MM.1S (cell line): ENCODE data around the gene ALKBH7.

Experiments used
- DNase-seq: peaks from one replicate; pipeline ENCODE4 v3.0.0-alpha.2; 2015
- H2AFZ ChIP-seq: fragments of 300-600 bp; sonication (generic); 2 replicates; pipeline ENCODE4 v1.6.0; 2016; ENCODE audit warnings: antibody characterized with exemption, low read length
- H3F3A ChIP-seq: fragments of 300-600 bp; sonication (generic); 2 replicates; pipeline ENCODE4 v1.6.1; 2016; ENCODE audit warnings: mild to moderate bottlenecking, antibody characterized with exemption, low read length, moderate library complexity, mixed read lengths; ENCODE audit not compliant: insufficient read depth
- H3K27ac ChIP-seq: fragments of 300-600 bp; sonication (generic); 2 replicates; pipeline ENCODE4 v1.5.1; 2016; ENCODE audit warnings: mild to moderate bottlenecking, low read length
- H3K27me3 ChIP-seq: fragments of 300-600 bp; sonication (generic); replicated peaks from 2 replicates; pipeline ENCODE4 v1.6.0; 2016; ENCODE audit warnings: low read length; ENCODE audit not compliant: insufficient read depth
- H3K36me3 ChIP-seq: fragments of 300-600 bp; sonication (generic); replicated peaks from 2 replicates; pipeline ENCODE4 v1.6.1; 2016; ENCODE audit warnings: mild to moderate bottlenecking, low read length, mixed read lengths; ENCODE audit not compliant: insufficient read depth
- H3K4me1 ChIP-seq: fragments of 300-600 bp; sonication (generic); 2 replicates; pipeline ENCODE4 v1.6.1; 2016; ENCODE audit warnings: low read length, mixed read lengths
- H3K4me2 ChIP-seq: fragments of 300-600 bp; sonication (generic); 2 replicates; pipeline ENCODE4 v1.6.0; 2016; ENCODE audit warnings: low read depth, low read length
- H3K4me3 ChIP-seq: fragments of 300-600 bp; sonication (generic); 2 replicates; pipeline ENCODE4 v1.5.1; 2016; ENCODE audit warnings: low read length, mixed read lengths
- H3K79me2 ChIP-seq: fragments of 300-600 bp; sonication (generic); 2 replicates; pipeline ENCODE4 v1.6.1; 2016; ENCODE audit warnings: mixed run types, low read length, mixed read lengths
- H3K9ac ChIP-seq: fragments of 300-600 bp; sonication (generic); 2 replicates; pipeline ENCODE4 v1.6.1; 2016; ENCODE audit warnings: low read length, mixed read lengths
- H3K9me2 ChIP-seq: fragments of 300-600 bp; sonication (generic); replicated peaks from 2 replicates; pipeline ENCODE4 v1.6.1; 2016; ENCODE audit warnings: mild to moderate bottlenecking, low read length, mixed read lengths; ENCODE audit not compliant: insufficient read depth
- H3K9me3 ChIP-seq: fragments of 300-600 bp; sonication (generic); replicated peaks from 2 replicates; pipeline ENCODE4 v1.6.1; 2016; ENCODE audit warnings: mild to moderate bottlenecking, low read length, mixed read lengths; ENCODE audit not compliant: insufficient read depth
- H4K20me1 ChIP-seq: fragments of 300-600 bp; sonication (generic); 2 replicates; pipeline ENCODE4 v1.6.1; 2016; ENCODE audit warnings: mild to moderate bottlenecking, low read length, moderate library complexity, mixed read lengths; ENCODE audit not compliant: insufficient read depth
- EZH2 ChIP-seq: fragments of 300-600 bp; sonication (generic); optimal IDR thresholded peaks from 2 replicates; pipeline ENCODE3; 2017; ENCODE audit warnings: low read depth, mild to moderate bottlenecking, antibody characterized with exemption, low read length, mixed read lengths
- EZH2phosphoT487 ChIP-seq: fragments of 300-600 bp; sonication (generic); IDR thresholded peaks from 2 replicates; pipeline ENCODE4 v1.6.1; 2018; ENCODE audit warnings: antibody characterized with exemption, low read length
- TF ChIP-seq, protein P1 (sequence below): fragments of 300-600 bp; sonication (generic); IDR thresholded peaks from 2 replicates; pipeline ENCODE4 v1.5.1; 2016; ENCODE audit warnings: antibody characterized with exemption, low read length, mixed read lengths

ALKBH7 gene

DNA sequence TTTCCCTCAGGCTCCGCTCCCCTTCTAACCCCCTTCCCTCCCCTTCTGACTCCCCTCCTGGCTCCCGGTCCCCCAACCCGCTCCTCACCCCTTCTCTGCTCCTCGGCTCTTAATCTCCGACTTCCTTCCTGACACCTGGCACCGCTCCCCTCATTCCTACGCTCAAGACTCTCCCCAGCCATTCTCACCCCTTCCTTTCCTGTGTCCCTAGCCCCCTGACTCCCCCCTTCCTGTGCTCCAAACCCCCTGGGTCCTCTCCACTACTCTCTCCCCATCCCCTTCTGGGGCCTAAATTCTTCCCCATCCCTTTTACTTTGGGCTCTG, 10.6 kb upstream of the ALKBH7 start:
- H3K27me3 ChIP-seq: peaks cover 23% of the 10 kb centered on the region
- peaks cover 28% of the 10 kb centered on the region for H3K79me2 ChIP-seq
- DNase-seq: no peak
- peak overlapping the region; percentile 45; the same call in 1 of the 2 replicates for H3K27ac ChIP-seq
- no peaks in the 10 kb centered on the region for H3K9me2 ChIP-seq
- H3K4me2 ChIP-seq: peak overlapping the region; percentile 96
- TF ChIP-seq EZH2 (no peak), EZH2phosphoT487 (no peak)
- TF ChIP-seq, protein P1, sequence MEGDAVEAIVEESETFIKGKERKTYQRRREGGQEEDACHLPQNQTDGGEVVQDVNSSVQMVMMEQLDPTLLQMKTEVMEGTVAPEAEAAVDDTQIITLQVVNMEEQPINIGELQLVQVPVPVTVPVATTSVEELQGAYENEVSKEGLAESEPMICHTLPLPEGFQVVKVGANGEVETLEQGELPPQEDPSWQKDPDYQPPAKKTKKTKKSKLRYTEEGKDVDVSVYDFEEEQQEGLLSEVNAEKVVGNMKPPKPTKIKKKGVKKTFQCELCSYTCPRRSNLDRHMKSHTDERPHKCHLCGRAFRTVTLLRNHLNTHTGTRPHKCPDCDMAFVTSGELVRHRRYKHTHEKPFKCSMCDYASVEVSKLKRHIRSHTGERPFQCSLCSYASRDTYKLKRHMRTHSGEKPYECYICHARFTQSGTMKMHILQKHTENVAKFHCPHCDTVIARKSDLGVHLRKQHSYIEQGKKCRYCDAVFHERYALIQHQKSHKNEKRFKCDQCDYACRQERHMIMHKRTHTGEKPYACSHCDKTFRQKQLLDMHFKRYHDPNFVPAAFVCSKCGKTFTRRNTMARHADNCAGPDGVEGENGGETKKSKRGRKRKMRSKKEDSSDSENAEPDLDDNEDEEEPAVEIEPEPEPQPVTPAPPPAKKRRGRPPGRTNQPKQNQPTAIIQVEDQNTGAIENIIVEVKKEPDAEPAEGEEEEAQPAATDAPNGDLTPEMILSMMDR: no peak
- H4K20me1 ChIP-seq: no peaks in the 10 kb centered on the region
- H3F3A ChIP-seq: peaks cover 3% of the 10 kb centered on the region; the same call in 1 of the 2 replicates
- peak overlapping the region; percentile 82 for H3K4me3 ChIP-seq
- no peaks in the 10 kb centered on the region for H3K9me3 ChIP-seq
- H3K4me1 ChIP-seq: no peaks in the 10 kb centered on the region
- peak overlapping the region; percentile 91 for H3K9ac ChIP-seq
- H2AFZ ChIP-seq: peak overlapping the region; percentile 92
- peaks cover 3% of the 10 kb centered on the region for H3K36me3 ChIP-seq

DNA sequence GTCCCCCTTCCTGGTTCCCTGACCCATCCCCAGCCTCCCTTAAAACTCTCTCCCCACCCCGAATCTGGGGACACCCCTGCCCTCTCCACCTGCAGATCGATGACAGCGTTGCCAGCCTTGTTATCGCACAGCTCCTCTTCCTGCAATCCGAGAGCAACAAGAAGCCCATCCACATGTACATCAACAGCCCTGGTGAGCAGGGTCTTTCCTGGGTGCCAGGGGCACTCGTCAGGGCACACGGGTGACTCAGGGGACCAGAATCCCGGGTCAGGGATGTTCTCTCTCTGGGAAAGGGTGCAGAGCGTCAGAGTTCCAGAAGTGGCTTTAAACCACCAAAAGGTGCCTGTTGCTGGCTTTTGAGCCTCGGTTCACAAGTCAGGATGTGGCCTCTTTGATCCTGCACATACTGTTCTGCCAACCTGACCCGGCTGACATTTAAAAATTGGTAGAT, 10.2 kb upstream of the ALKBH7 start:
- Histone ChIP-seq H3K27ac (peak overlapping the region; percentile 45; the same call in 1 of the 2 replicates), H3K4me3 (peak overlapping the region; percentile 82), H3K9me3 (no peaks in the 10 kb centered on the region), H3K9ac (peak overlapping the region; percentile 91), H3F3A (peaks cover 3% of the 10 kb centered on the region; the same call in 1 of the 2 replicates), H3K4me2 (peak overlapping the region; percentile 96), H2AFZ (peak overlapping the region; percentile 92), H3K4me1 (no peaks in the 10 kb centered on the region), H3K36me3 (peaks cover 3% of the 10 kb centered on the region), H3K9me2 (no peaks in the 10 kb centered on the region), H4K20me1 (no peaks in the 10 kb centered on the region), H3K79me2 (peaks cover 28% of the 10 kb centered on the region), H3K27me3 (peaks cover 20% of the 10 kb centered on the region)
- TF ChIP-seq EZH2phosphoT487: no peak
- TF ChIP-seq, protein P1: no peak
- no peak for TF ChIP-seq EZH2
- no peak for DNase-seq

DNA sequence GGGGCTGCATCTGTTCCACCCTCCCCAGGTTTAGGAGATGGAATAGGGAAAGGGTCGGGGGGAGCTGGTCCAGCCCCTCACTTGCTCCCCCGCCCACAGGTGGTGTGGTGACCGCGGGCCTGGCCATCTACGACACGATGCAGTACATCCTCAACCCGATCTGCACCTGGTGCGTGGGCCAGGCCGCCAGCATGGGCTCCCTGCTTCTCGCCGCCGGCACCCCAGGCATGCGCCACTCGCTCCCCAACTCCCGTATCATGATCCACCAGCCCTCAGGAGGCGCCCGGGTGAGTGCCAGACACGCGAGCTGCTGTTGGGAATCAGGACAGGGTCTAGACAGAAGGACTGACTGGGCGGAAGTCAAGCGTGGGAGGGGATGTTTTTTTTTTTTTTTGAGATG, 8.2 kb upstream of the ALKBH7 start:
- no peak for TF ChIP-seq EZH2phosphoT487
- TF ChIP-seq EZH2: no peak
- TF ChIP-seq, protein P1: no peak
- DNase-seq: no peak
- H3K9ac ChIP-seq: no peak overlapping the region
- no peaks in the 10 kb centered on the region for H3K4me1 ChIP-seq
- H3K27ac ChIP-seq: no peak overlapping the region
- H3F3A ChIP-seq: peaks cover 3% of the 10 kb centered on the region; the same call in 1 of the 2 replicates
- H3K36me3 ChIP-seq: peaks cover 3% of the 10 kb centered on the region
- no peak overlapping the region for H2AFZ ChIP-seq
- H4K20me1 ChIP-seq: no peaks in the 10 kb centered on the region
- no peak overlapping the region for H3K4me3 ChIP-seq
- H3K79me2 ChIP-seq: peaks cover 28% of the 10 kb centered on the region
- peaks cover 9% of the 10 kb centered on the region for H3K27me3 ChIP-seq
- no peaks in the 10 kb centered on the region for H3K9me2 ChIP-seq
- no peaks in the 10 kb centered on the region for H3K9me3 ChIP-seq
- no peak overlapping the region for H3K4me2 ChIP-seq
